Measurements from ENCODE around the gene OOSP1.
"Not testable (repeated sequence)": the region's sequence is repeated elsewhere in the genome, so short reads cannot be mapped to it uniquely, and the experiment has no call there.

The OOSP1 gene

GRCh38 chr11:59938132-59938531 is at the start of gene OOSP1:
Gene OOSP1 (plus strand): TSS chr11:59938432. CDS start chr11:59938455, 23 bp downstream.
- in situ Hi-C loops (cut with HindIII; ENCODE audit: low sequenced_read_pairs), result no loop called here

DNA sequence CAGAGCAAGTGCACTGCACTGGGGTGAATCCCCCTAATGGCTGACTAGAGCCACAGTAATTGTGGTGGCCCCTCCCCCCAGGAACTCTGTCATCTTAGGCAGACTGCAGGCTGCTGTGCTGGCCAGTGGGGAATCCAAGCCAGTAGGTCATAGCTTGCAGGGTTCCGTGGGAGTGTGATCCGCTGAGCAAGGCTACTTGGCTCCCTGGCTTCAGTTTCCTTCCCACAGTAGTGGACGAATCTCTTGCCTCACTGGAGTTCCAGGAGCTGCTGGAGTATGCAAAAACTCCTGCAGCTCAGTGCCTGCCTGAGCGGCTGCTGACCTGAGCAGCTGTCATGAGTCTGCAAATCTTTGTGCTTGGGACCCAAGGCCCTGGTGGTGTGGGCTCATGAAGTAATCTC is 46.5 kb upstream of the OOSP1 start:
- in situ Hi-C loops (cut with HindIII; ENCODE audit: low sequenced_read_pairs), result no loop called here

DNA sequence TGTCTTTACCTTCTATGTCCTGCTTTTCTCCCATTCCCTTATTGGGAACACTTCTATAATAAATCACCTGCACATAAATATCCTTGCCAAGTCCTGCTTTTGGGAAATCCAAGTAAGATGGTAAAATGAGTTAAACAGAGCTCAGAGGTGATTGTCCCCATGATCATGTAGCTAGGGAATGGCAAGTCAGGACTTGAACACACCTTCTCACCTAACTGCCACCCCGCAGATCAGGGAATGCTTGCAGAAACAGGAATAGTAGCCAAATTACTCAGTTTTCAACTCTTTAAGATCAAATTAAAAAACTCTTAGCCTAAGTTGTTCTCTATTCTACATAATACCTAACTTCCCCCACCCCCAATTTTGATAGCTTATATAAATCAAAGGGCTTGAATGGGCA is 43.6 kb upstream of the OOSP1 start:
- in situ Hi-C loops (cut with HindIII; ENCODE audit: low sequenced_read_pairs), result no loop called here

DNA sequence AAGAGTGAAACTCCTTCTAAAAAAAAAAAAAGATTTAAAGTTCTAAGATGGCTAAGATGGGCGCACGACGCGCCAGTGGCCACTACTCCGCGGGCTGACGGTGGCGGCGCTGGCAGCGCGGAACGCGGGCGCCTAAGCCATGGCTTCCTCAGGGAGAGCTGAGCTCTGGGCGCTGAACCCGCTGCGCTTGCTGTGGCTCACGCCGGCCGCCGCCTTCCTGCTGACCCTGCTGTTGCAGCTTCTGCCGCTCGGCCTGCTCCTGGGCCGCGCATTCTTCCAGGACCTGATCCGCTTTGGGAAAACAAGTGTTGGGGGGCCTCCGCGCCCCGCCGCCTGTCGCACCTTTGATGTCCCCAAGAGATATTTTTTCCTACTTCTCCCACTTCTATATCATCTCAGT is 40.2 kb upstream of the OOSP1 start:
- in situ Hi-C loops (cut with HindIII; ENCODE audit: low sequenced_read_pairs), result no loop called here

DNA sequence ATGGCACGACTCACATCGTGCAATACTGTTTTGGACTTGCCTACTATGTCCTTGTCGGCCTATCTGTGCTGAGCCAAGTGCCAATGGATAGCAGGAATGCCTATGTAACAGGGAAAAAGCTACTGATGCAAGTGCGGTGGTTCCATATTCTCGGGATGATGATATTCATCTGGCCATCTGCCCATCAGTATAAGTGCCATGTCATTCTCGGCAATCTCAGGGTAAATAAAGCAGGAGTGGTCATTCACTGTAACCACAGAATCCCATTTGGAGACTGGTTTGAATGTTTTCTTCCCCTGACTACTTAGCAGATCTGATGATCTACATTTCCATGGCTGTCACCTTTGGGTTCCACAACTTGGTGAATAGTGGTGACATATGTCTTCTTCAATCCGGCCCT is 39.6 kb upstream of the OOSP1 start:
- in situ Hi-C loops (cut with HindIII; ENCODE audit: low sequenced_read_pairs), result no loop called here

DNA sequence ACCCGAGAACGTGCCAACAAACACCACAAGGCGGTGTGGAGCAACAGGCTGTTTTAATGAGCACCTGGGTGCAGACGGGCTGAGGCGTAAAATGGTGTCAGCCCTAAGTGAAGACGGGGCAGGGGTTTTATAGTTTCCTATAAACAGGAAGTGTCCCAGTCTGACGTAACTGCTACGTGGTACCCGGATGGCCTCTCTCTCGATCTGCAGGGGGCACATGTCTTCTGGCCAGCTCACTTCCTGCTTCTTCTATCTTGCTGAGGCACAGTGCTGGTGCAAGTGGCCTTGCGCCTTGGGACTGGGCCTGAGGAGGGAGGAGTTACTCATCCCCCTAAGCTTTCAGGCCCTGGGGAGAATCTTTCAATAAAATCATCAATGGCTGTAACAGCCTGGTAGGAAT is 38.7 kb upstream of the OOSP1 start:
- in situ Hi-C loops (cut with HindIII; ENCODE audit: low sequenced_read_pairs), result no loop called here

GRCh38 chr11:59900366-59901126 is 37.7 kb upstream of the OOSP1 start:
- in situ Hi-C loops (cut with HindIII; ENCODE audit: low sequenced_read_pairs), result no loop called here

DNA sequence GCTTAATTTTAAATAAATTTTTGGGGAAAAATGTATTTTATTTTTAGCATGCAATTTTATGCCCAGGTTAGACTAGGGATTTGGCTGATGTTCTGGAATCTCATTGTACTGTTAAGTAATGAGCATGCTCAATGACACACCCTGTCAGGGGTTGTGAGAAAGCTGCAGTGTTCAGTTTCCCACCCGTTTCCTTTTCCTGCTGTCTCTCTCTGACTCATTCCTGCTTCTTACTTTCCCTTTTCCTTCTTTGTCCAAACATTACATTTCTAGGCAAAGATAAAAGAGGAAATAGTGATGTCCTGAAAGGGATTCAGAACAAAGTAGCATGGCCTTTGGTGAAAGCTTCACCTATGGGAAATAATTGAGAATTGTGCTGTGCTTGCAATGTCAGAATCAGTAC is 36.9 kb upstream of the OOSP1 start:
- in situ Hi-C loops (cut with HindIII; ENCODE audit: low sequenced_read_pairs), result no loop called here

- in situ Hi-C loops (cut with HindIII; ENCODE audit: low sequenced_read_pairs), result not testable (repeated sequence)
These were observed 34.7 kb upstream of the OOSP1 start for GRCh38 chr11:59903569-59903968.

- in situ Hi-C loops (cut with HindIII; ENCODE audit: low sequenced_read_pairs), result no loop called here
These were observed 19.8 kb upstream of the OOSP1 start for GRCh38 chr11:59918480-59918879.

DNA sequence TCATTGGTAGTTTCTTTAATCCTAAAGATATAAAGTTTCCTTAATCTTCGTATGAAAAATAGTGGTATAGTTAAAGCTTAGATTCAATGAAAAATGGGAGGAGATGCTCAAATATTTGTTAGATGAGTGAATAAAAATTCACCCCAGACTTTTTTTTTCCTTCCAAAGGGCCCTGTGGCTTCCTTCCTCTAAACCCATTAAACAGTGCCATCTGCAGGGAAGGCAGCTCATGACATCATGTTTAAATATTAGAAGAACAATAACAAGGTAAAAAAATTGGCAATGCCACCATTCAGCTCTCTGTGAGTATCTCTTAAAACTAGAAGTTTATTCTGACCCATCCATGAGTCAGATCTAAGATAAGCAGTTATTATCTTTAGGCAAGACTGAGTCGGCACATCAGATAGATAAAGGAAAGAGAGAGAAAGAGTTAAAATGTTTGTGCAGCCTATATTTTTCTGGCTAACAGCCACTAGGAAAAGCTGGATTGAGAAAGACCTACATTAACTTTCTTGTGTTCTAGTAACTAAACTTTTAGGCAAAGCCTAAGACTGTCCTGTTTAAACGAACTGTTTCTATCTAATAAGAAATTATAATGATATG is 19.1 kb upstream of the OOSP1 start:
- in situ Hi-C loops (cut with HindIII; ENCODE audit: low sequenced_read_pairs), result no loop called here

- in situ Hi-C loops (cut with HindIII; ENCODE audit: low sequenced_read_pairs), result no loop called here
These were observed 14.4 kb upstream of the OOSP1 start for GRCh38 chr11:59923813-59924212.

DNA sequence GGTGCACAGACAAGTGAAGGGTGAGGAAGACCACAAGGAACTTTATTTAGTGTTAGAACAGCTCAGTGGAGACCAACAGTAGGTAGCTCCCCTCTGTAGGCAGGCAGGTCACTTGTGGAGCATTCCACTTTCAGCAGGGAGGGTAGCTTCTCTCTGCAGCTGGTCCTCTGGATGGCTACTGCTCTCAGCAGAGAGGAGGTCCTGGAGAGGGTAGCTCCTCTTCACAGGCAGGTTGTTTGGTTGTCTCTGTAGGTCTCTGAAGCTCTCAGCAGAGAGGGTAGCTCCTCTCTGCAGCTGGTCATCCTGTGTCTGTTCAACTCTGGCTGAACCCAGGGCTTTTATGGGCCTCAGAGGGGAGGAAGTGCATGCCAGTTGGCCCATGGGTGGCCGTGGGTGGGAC is 6.5 kb upstream of the OOSP1 start:
- in situ Hi-C loops (cut with HindIII; ENCODE audit: low sequenced_read_pairs), result no loop called here

DNA sequence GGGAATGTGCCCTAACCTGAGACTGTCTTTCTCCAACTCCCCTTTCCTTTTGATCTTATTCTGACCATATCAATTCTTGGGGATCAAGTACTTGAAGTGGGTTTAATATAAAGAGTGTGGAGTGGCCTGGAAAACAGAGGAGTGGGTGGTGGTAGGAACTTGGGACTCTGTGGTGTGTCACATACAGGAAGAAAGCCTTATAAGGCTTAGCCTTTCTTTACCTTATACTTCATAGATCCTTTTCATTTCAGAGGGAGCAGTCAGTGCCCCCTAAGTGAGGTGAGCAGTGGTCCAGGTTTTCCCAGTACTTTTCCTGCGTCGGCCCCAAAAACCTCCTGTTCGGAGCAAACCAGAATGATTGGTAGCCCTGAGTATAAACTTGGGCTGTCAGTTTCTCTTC is 486 bp downstream of the OOSP1 start:
- in situ Hi-C loops (cut with HindIII; ENCODE audit: low sequenced_read_pairs), result no loop called here

GRCh38 chr11:59939482-59939881 is 1.2 kb downstream of the OOSP1 start:
- in situ Hi-C loops (cut with HindIII; ENCODE audit: low sequenced_read_pairs), result no loop called here

- in situ Hi-C loops (cut with HindIII; ENCODE audit: low sequenced_read_pairs), result no loop called here
These were observed 2.9 kb downstream of the OOSP1 start for GRCh38 chr11:59941091-59941490.

- in situ Hi-C loops (cut with HindIII; ENCODE audit: low sequenced_read_pairs), result no loop called here
These were observed 5.9 kb downstream of the OOSP1 start for GRCh38 chr11:59943997-59944714.

DNA sequence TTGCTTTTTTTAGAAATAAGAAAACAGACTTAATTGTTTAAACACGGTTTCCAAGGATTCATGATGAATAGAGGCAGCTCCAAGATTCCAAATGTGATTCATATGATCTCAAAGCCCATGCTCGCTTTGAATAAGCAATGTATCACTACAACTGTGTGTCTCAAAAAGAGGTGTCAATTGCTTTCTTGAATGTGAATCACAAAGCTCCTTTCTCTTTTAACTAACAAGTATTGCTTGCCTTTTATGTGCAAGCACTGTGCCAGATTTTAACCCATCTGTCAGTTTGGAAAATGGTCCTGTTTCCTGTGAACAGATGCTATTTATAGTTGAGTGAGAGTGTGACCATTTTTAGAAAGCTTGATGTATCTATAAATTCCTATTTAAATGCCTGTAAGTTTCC is 6.5 kb downstream of the OOSP1 start:
- in situ Hi-C loops (cut with HindIII; ENCODE audit: low sequenced_read_pairs), result no loop called here

- in situ Hi-C loops (cut with HindIII; ENCODE audit: low sequenced_read_pairs), result no loop called here
These were observed 15.4 kb downstream of the OOSP1 start for GRCh38 chr11:59953463-59954218.

DNA sequence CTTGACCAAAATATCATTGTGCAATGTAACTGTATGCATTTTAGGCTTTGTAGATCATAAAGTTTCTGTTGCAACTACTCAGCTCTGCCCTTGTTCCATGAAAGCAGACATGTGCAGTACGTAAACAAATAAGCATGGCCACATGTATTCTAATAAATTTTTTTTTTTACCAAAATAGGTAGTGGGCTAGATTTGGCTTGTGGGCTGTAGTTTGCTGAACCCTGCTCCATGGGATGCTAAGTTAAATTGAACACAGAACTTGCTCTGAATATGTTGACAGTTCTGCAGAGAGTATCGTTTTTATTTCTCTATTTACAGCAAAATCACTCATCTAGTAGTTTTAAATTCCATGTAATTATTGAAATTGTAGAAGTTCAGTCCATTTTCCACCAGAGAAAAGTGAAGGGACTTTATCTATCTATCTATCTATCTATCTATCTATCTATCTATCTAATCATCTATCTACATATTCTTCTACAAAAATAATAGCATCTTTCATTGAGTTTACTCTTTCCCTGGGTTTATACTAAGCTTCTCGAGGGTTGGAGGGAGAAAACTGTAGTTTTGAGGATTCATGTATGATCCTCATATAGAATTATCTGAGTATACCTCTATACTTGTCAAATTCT is 16.1 kb downstream of the OOSP1 start:
- in situ Hi-C loops (cut with HindIII; ENCODE audit: low sequenced_read_pairs), result no loop called here

- in situ Hi-C loops (cut with HindIII; ENCODE audit: low sequenced_read_pairs), result no loop called here
These were observed 18.9 kb downstream of the OOSP1 start for GRCh38 chr11:59957094-59957493.
